Keratinocyte (primary cell): ENCODE data around the gene DCUN1D1. TPM values are rescaled to one million over a fixed set of nuclear protein-coding genes. Genes with fewer than 3 reads are reported as not detected.

Source experiments
- DNase-seq: peaks from one replicate; pipeline ENCODE4 v3.0.0-alpha.2; 2011; ENCODE audit warnings: low read depth, missing footprints, low spot score
- FAIRE-seq: peaks from 2 replicates; lab custom pipeline; 2011; peaks lifted over from hg19 to GRCh38; lab: Jason Lieb, UNC
- H2AFZ ChIP-seq: 2 replicates; pipeline ENCODE4 v1.6.0; 2012; ENCODE audit warnings: low read length, control low read depth, inconsistent platforms; ENCODE audit not compliant: control insufficient read depth
- H3K27ac ChIP-seq: 2 replicates; pipeline ENCODE4 v1.5.1; 2011; ENCODE audit warnings: low read length; ENCODE audit not compliant: control insufficient read depth, insufficient read depth
- H3K27me3 ChIP-seq: 3 replicates; pipeline ENCODE4 v1.6.0; 2011; ENCODE audit warnings: low read length; ENCODE audit not compliant: control insufficient read depth, insufficient read depth; ENCODE audit errors: extremely low read depth
- H3K36me3 ChIP-seq, 2 experiments: 2 replicates in 1 of 2; 3 replicates in 1 of 2; pipeline ENCODE4 v1.5.1; 2011; ENCODE audit warnings: low read length in 2 of 2, mild to moderate bottlenecking in 1 of 2; ENCODE audit not compliant: control insufficient read depth in 2 of 2, insufficient read depth in 2 of 2; ENCODE audit errors: extremely low read depth in 1 of 2
- H3K4me1 ChIP-seq: 3 replicates; pipeline ENCODE4 v1.5.1; 2011; ENCODE audit warnings: low read length; ENCODE audit not compliant: control insufficient read depth, insufficient read depth; ENCODE audit errors: extremely low read depth
- H3K4me2 ChIP-seq: 3 replicates; pipeline ENCODE4 v1.6.0; 2011; ENCODE audit warnings: low read depth, low read length; ENCODE audit not compliant: control insufficient read depth, insufficient read depth; ENCODE audit errors: extremely low read depth
- H3K4me3 ChIP-seq, 3 experiments: fragments of 200-600 bp in 1 of 3; sonication (generic) in 1 of 3; 2 replicates in 2 of 3; 3 replicates in 1 of 3; pipeline ENCODE4 v1.5.1; 2011 to 2016; ENCODE audit warnings: low read length in 3 of 3, mild to moderate bottlenecking in 3 of 3, control low read depth in 2 of 3, inconsistent platforms in 1 of 3, low read depth in 1 of 3, mixed read lengths in 1 of 3, mixed run types in 1 of 3, moderate library complexity in 1 of 3; ENCODE audit not compliant: control insufficient read depth in 2 of 3, insufficient read depth in 2 of 3; ENCODE audit errors: extremely low read depth in 1 of 3
- H3K79me2 ChIP-seq: 2 replicates; pipeline ENCODE4 v1.6.0; 2012; ENCODE audit warnings: low read length; ENCODE audit not compliant: control insufficient read depth, insufficient read depth
- H3K9ac ChIP-seq: 3 replicates; pipeline ENCODE4 v1.6.0; 2011; ENCODE audit warnings: low read length; ENCODE audit not compliant: control insufficient read depth, insufficient read depth; ENCODE audit errors: extremely low read depth
- H3K9me1 ChIP-seq: 3 replicates; pipeline ENCODE4 v1.6.0; 2011; ENCODE audit warnings: low read length; ENCODE audit not compliant: control insufficient read depth, insufficient read depth; ENCODE audit errors: extremely low read depth
- H3K9me3 ChIP-seq: 2 replicates; pipeline ENCODE4 v1.5.1; 2012; ENCODE audit warnings: low read depth, low read length; ENCODE audit not compliant: control insufficient read depth
- H4K20me1 ChIP-seq: 3 replicates; pipeline ENCODE4 v1.6.0; 2011; ENCODE audit warnings: low read length; ENCODE audit not compliant: control insufficient read depth, insufficient read depth; ENCODE audit errors: extremely low read depth
- CTCF ChIP-seq, 3 experiments: IDR thresholded peaks in 1 of 3; conservative IDR thresholded peaks in 1 of 3; optimal IDR thresholded peaks in 1 of 3; 2 replicates in 2 of 3; 3 replicates in 1 of 3; pipeline versions ENCODE3 to v1.5.1; 2011; ENCODE audit warnings: low read length in 3 of 3, mild to moderate bottlenecking in 3 of 3, moderate library complexity in 2 of 3, control low read depth in 1 of 3, inconsistent platforms in 1 of 3; ENCODE audit not compliant: insufficient read depth in 2 of 3; ENCODE audit errors: extremely low read depth in 1 of 3
- EZH2 ChIP-seq: IDR thresholded peaks from one replicate; pipeline ENCODE4 v1.6.1; 2012; ENCODE audit warnings: inconsistent platforms, mild to moderate bottlenecking, low read length, moderate library complexity
- dilution Hi-C: fragments of 300-500 bp; cut with MboI; formaldehyde crosslinking; loops from one replicate; pipeline ENCODE4 v1.7.0; 2020; ENCODE audit warnings: low sequenced_read_pairs; ENCODE audit not compliant: extremely low pct_ligation_motif_present
- polyA plus RNA-seq, 5 experiments: library from polyadenylated mRNA; depleted of rRNA in 3 of 5; stranded (reverse) in 3 of 5; stranded (forward) in 1 of 5; unstranded in 1 of 5; fragments of >200 nt; gene quantifications; 1 replicate in 1 of 5; 2 replicates in 3 of 5; 3 replicates in 1 of 5; pipeline versions ENCODE4 v1.2.1 to v1.2.3, GENCODE V29; 2011 to 2012; ENCODE audit warnings: missing spikeins in 2 of 5, low read depth in 1 of 5, low replicate concordance in 1 of 5

DCUN1D1 gene
- polyA plus RNA-seq, 1 donor (not counting 4 experiments of a cell fraction or from before 2014, with no cell fraction given): 30.1 TPM

DNA sequence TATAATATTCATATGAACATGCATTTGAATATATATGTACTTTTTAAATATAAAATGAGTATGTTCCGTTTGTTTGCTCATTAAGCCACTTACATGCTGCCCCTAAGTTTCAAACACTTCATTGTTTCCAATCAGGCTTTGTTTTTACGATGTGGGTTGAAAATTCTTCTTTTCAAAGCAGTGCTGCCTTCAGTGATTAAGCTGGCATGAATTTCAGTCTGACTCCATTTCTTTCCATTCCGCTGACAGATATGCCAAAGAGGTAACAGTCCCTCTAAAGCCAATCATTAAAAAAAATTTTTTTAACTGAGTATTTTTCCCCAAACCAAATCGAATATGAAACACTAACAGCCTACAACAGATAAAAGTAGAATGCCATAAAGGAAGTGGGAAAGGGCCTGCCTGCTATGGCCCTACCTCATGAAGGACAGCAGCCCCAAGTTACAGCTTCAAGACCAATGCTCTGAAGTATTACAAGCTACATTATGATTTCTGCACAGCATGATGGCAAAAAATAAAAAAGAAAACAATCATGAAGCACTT lies 40.0 kb downstream of the DCUN1D1 start:
- Histone ChIP-seq H3K9me1 (no peaks in the 10 kb centered on the region), H3K27ac (no peak overlapping the region), H2AFZ (no peak overlapping the region), H3K36me3 (peaks cover 0 to 1% of the 10 kb centered on the region in 2 experiments), H3K79me2 (no peaks in the 10 kb centered on the region), H3K4me2 (no peak overlapping the region), H3K4me1 (peaks cover 5% of the 10 kb centered on the region), H3K4me3 (no peak overlapping the region), H3K9ac (no peak overlapping the region), H4K20me1 (no peaks in the 10 kb centered on the region), H3K9me3 (no peaks in the 10 kb centered on the region), H3K27me3 (no peaks in the 10 kb centered on the region)
- DNase-seq (no peak), FAIRE-seq (no peak)
- TF ChIP-seq CTCF (optimal IDR thresholded peaks at IDR 0.05 in 1 of 3, IDR thresholded peaks at IDR 0.05 in 1 of 3, conservative IDR thresholded peaks at IDR 0.05 in 1 of 3; ENCODE audit: extremely low read depth in 1 of 3, insufficient read depth in 2 of 3, low read length in 3 of 3) (no peak), EZH2 (no peak)
- dilution Hi-C loops: no loop called here

DNA sequence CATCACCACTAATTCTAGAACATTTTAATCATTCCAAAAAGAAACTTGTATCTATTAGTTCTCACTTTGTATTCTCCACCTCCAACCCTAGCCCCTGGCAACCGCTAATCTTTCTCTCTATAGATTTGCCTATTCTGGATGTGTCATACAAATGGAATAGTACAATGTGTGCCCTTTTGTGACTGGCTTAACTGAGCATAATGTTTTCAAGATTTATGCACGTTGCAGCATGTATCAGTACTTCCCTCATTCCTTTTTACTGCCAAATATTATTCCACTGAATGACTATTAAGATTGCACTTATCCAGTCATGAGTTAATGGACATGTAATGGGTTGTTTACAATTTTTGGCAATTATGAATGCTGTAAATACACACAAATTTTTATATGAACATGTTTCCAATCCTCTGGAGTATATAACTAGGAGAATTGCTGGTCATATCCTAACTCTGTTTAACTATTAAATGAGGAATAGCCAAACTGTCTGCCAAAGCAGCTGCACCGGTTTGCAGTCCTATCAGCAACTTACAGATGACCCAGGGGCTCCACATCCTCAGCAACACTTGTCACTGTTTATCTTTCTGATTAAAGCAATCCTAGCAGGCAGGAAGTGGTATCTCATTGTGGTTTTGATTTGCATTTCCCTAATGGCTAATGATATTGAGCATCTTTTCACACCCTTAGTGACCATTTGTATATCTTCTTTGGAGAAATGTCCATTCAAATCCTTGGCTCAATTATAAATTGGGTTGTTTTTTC lies 42.9 kb downstream of the DCUN1D1 start:
- H3K9me3 ChIP-seq: no peaks in the 10 kb centered on the region
- H3K27me3 ChIP-seq: no peaks in the 10 kb centered on the region
- no peak overlapping the region for H3K4me2 ChIP-seq
- H4K20me1 ChIP-seq: no peaks in the 10 kb centered on the region
- no peak overlapping the region for H3K27ac ChIP-seq
- no peaks in the 10 kb centered on the region for H3K36me3 ChIP-seq
- DNase-seq (no peak), FAIRE-seq (no peak)
- H3K4me1 ChIP-seq: peaks cover 5% of the 10 kb centered on the region
- H3K4me3 ChIP-seq: no peak overlapping the region
- H3K9me1 ChIP-seq: no peaks in the 10 kb centered on the region
- no peak overlapping the region for H2AFZ ChIP-seq
- no peak overlapping the region for H3K9ac ChIP-seq
- H3K79me2 ChIP-seq: no peaks in the 10 kb centered on the region
- TF ChIP-seq CTCF (optimal IDR thresholded peaks at IDR 0.05 in 1 of 3, IDR thresholded peaks at IDR 0.05 in 1 of 3, conservative IDR thresholded peaks at IDR 0.05 in 1 of 3; ENCODE audit: extremely low read depth in 1 of 3, insufficient read depth in 2 of 3, low read length in 3 of 3) (no peak), EZH2 (no peak)
- dilution Hi-C loops: no loop called here
